Kidney (tissue), 14 donors: ENCODE data around the gene ZNF217. TPM values are rescaled to one million over a fixed set of nuclear protein-coding genes. Genes with fewer than 3 reads are reported as not detected.
"Not testable (repeated sequence)": the region's sequence is repeated elsewhere in the genome, so short reads cannot be mapped to it uniquely, and the experiment has no call there.

Experiments used
- DNase-seq, 5 donors: peaks; one replicate each; pipeline ENCODE4 v3.0.0-alpha.2; 2013 to 2020
- FAIRE-seq: peaks from 2 replicates; lab custom pipeline; 2012; peaks lifted over from hg19 to GRCh38; lab: Jason Lieb, UNC
- H3K27ac ChIP-seq, 2 donors: one replicate each; pipeline ENCODE4 v1.7.0; 2013; ENCODE audit warnings: low read depth in 2 of 2, low read length in 2 of 2, inconsistent platforms in 1 of 2
- H3K27me3 ChIP-seq: one replicate; pipeline ENCODE4 v1.7.1; 2013; ENCODE audit warnings: low read length, inconsistent platforms; ENCODE audit not compliant: control insufficient read depth, insufficient read depth
- H3K36me3 ChIP-seq, 3 donors: one replicate each; pipeline versions ENCODE4 v1.7.0 to v1.7.1; 2013; ENCODE audit warnings: low read length in 3 of 3, control low read depth in 1 of 3, inconsistent platforms in 1 of 3; ENCODE audit not compliant: insufficient read depth in 3 of 3, control insufficient read depth in 2 of 3
- H3K4me1 ChIP-seq, 3 donors: one replicate each; pipeline versions ENCODE4 v1.7.0 to v1.7.1; 2013; ENCODE audit warnings: low read length in 3 of 3, inconsistent platforms in 1 of 3, low read depth in 1 of 3; ENCODE audit not compliant: control insufficient read depth in 2 of 3, insufficient read depth in 2 of 3
- H3K4me3 ChIP-seq, 3 donors: one replicate each; pipeline versions ENCODE4 v1.7.0 to v1.8.1; 2013; ENCODE audit warnings: low read length in 3 of 3, control low read depth in 1 of 3, inconsistent platforms in 1 of 3
- H3K9ac ChIP-seq, 3 donors: one replicate each; pipeline versions ENCODE4 v1.7.0 to v1.7.1; 2013; ENCODE audit warnings: low read length in 3 of 3, control low read depth in 1 of 3, inconsistent platforms in 1 of 3
- H3K9me3 ChIP-seq, 3 donors: one replicate each; pipeline versions ENCODE4 v1.7.0 to v1.7.1; 2013; ENCODE audit warnings: low read length in 3 of 3, control low read depth in 1 of 3, inconsistent platforms in 1 of 3; ENCODE audit not compliant: control insufficient read depth in 2 of 3, insufficient read depth in 1 of 3
- CTCF ChIP-seq: IDR thresholded peaks from 3 replicates; pipeline ENCODE4 v1.5.1; 2012; ENCODE audit warnings: mild to moderate bottlenecking, moderate library complexity, borderline replicate concordance; ENCODE audit not compliant: insufficient read depth; ENCODE audit errors: extremely low read depth
- intact Hi-C: fragments of 100-400 bp; cut with DNase I; formaldehyde crosslinking; loops from one replicate; pipeline ENCODE4 v1.11.1; 2022
- polyA plus RNA-seq: library from polyadenylated mRNA; stranded (reverse); fragments of 350-450 nt; fragmentation: Illumina TruSeq; extraction: RNeasy Lipid Tissue Mini Kit (QIAGEN cat#74804); gene quantifications from one replicate; pipeline ENCODE4 v1.2.3, GENCODE V29; 2014; ENCODE audit warnings: low read depth, low replicate concordance; ENCODE audit not compliant: insufficient read depth
- total RNA-seq: library from RNA; stranded (reverse); fragmentation: NEBNext Ultra II Directional; extraction: Animal tissue kit (Norgen Biotek cat#: 25700); gene quantifications from one replicate; pipeline ENCODE4 v1.2.1, GENCODE V29; 2021
- donor health status: control.
- donor health status: control.
- donor health status: control.
- donor health status: control.
- donor health status: control.
- donor health status: DM: yes; HTN: yes; CAD: no.
- donor health status: Normal renal cell carcinoma (clear cell type).

Gene ZNF217
- total and polyA plus RNA-seq, 2 donors from 2014 or later, result 5.0 to 60.9 TPM

GRCh38 chr20:53590122-53590521 is 3.5 kb downstream of the ZNF217 start:
- FAIRE-seq, H3K36me3 ChIP-seq, H3K4me1 ChIP-seq, DNase-seq, H3K27me3 ChIP-seq, H3K9me3 ChIP-seq, intact Hi-C loops: not testable (repeated sequence)
- Histone ChIP-seq H3K27ac (peak overlapping the region; percentile 74 to 85), H3K4me3 (peak overlapping the region in 1 of 3 donors; percentile 64), H3K9ac (peak overlapping the region in 1 of 3 donors; percentile 71)

- H3K36me3 ChIP-seq, intact Hi-C loops, H3K27me3 ChIP-seq, FAIRE-seq, H3K9me3 ChIP-seq: not testable (repeated sequence)
- H3K4me1 ChIP-seq, result peaks cover 0 to 13% (median 3%) of the 10 kb centered on the region in 3 donors
- peak overlapping the region in 1 of 3 donors; percentile 71 for H3K9ac ChIP-seq
- peak overlapping the region in 2 of 3 donors; percentile 24 to 64 for H3K4me3 ChIP-seq
- H3K27ac ChIP-seq, result peak overlapping the region; percentile 74 to 85
- DNase-seq, result peak in 3 of 5 donors; percentile 34 to 48 (median 36)
Measured at GRCh38 chr20:53589321-53590065, 4.1 kb downstream of the ZNF217 start.

GRCh38 chr20:53587157-53587703 is 6.4 kb downstream of the ZNF217 start:
- H3K27ac ChIP-seq, H3K27me3 ChIP-seq, DNase-seq, H3K36me3 ChIP-seq, H3K4me3 ChIP-seq, FAIRE-seq, H3K9ac ChIP-seq, H3K9me3 ChIP-seq, intact Hi-C loops: not testable (repeated sequence)
- H3K4me1 ChIP-seq, result peaks cover 0 to 13% (median 3%) of the 10 kb centered on the region in 3 donors

GRCh38 chr20:53586640-53587039 is 7.0 kb downstream of the ZNF217 start:
- peaks cover 2 to 11% (median 10%) of the 10 kb centered on the region in 3 donors for H3K36me3 ChIP-seq
- no peak overlapping the region for H3K27ac ChIP-seq
- no peak for FAIRE-seq
- no peaks in the 10 kb centered on the region for H3K27me3 ChIP-seq
- no peaks in the 10 kb centered on the region for H3K9me3 ChIP-seq
- peaks cover 0 to 13% (median 5%) of the 10 kb centered on the region in 3 donors for H3K4me1 ChIP-seq
- intact Hi-C loops, result no loop called here
- H3K4me3 ChIP-seq, result no peak overlapping the region
- H3K9ac ChIP-seq, result no peak overlapping the region
- DNase-seq, result peak in 1 of 5 donors; percentile 5
- TF ChIP-seq CTCF, result no peak

GRCh38 chr20:53585910-53586309 is 7.7 kb downstream of the ZNF217 start:
- Histone ChIP-seq H3K36me3 (peaks cover 3 to 16% (median 15%) of the 10 kb centered on the region in 3 donors), H3K4me1 (peaks cover 0 to 13% (median 7%) of the 10 kb centered on the region in 3 donors), H3K27ac (peak overlapping the region in 1 of 2 donors; percentile 47)
- H3K4me3 ChIP-seq, intact Hi-C loops, H3K27me3 ChIP-seq, FAIRE-seq, H3K9me3 ChIP-seq, H3K9ac ChIP-seq: not testable (repeated sequence)
- peak in 1 of 5 donors; percentile 5 for DNase-seq

GRCh38 chr20:53585004-53585569 is 8.6 kb downstream of the ZNF217 start:
- H3K4me1 ChIP-seq, result peaks cover 0 to 21% (median 12%) of the 10 kb centered on the region in 3 donors
- H3K27me3 ChIP-seq, intact Hi-C loops, H3K4me3 ChIP-seq, H3K9me3 ChIP-seq, H3K9ac ChIP-seq, FAIRE-seq: not testable (repeated sequence)
- H3K36me3 ChIP-seq, result peaks cover 3 to 21% (median 15%) of the 10 kb centered on the region in 3 donors
- peak overlapping the region in 1 of 2 donors; percentile 14 for H3K27ac ChIP-seq
- peak in 1 of 5 donors; percentile 26 for DNase-seq

GRCh38 chr20:53584550-53584913 is 9.1 kb downstream of the ZNF217 start:
- H3K27ac ChIP-seq, H3K27me3 ChIP-seq, intact Hi-C loops, FAIRE-seq, H3K9ac ChIP-seq, DNase-seq, H3K4me3 ChIP-seq, H3K9me3 ChIP-seq: not testable (repeated sequence)
- peaks cover 3 to 21% (median 15%) of the 10 kb centered on the region in 3 donors for H3K36me3 ChIP-seq
- H3K4me1 ChIP-seq, result peaks cover 3 to 25% (median 17%) of the 10 kb centered on the region in 3 donors
